ENCODE measurements around the gene TNFRSF6B. TPM values are rescaled to one million over a fixed set of nuclear protein-coding genes. Genes with fewer than 3 reads are reported as not detected.

The TNFRSF6B gene
- total RNA-seq, 1 donor from 2014 or later, result 2.8 TPM

GRCh38 chr20:63652192-63652980 lies 44.1 kb upstream of the TNFRSF6B start:
- FAIRE-seq, result no peak
- H3K4me1 Mint-ChIP-seq (ENCODE audit: low read depth, unreplicated experiment), result peaks cover 3% of the 10 kb centered on the region
- H3K36me3 Mint-ChIP-seq (ENCODE audit: low read depth, unreplicated experiment), result no peaks in the 10 kb centered on the region
- TF ChIP-seq CTCF (IDR thresholded peaks at IDR 0.05; ENCODE audit: insufficient read depth, low read depth, low read length) (no peak), EZH2 (IDR thresholded peaks at IDR 0.05; ENCODE audit: insufficient read depth, low read length) (peak; percentile 81)
- H3K9me3 ChIP-seq (ENCODE audit: insufficient read depth, low read depth, low read length), result no peaks in the 10 kb centered on the region
- peak overlapping the region; percentile 56 for H3K4me3 ChIP-seq (ENCODE audit: insufficient read depth, low read depth, low read length)
- peaks cover 23% of the 10 kb centered on the region for H4K20me1 ChIP-seq (ENCODE audit: insufficient read depth, low read length)
- peak overlapping the region; percentile 73 for H2AFZ ChIP-seq (ENCODE audit: low read depth, low read length)
- H3K36me3 ChIP-seq (ENCODE audit: insufficient read depth, low read length), result no peaks in the 10 kb centered on the region
- H3K9me3 Mint-ChIP-seq (ENCODE audit: unreplicated experiment), result no peaks in the 10 kb centered on the region
- H3K4me1 ChIP-seq (ENCODE audit: insufficient read depth, low read length), result peaks cover 13% of the 10 kb centered on the region
- H3K27me3 ChIP-seq (ENCODE audit: insufficient read depth, low read length), result no peaks in the 10 kb centered on the region
- H3K4me3 Mint-ChIP-seq (ENCODE audit: unreplicated experiment), result peak overlapping the region; percentile 77
- H3K9ac ChIP-seq (ENCODE audit: low read length), result peak overlapping the region; percentile 57
- no peak overlapping the region for H3K27ac ChIP-seq (ENCODE audit: low read depth, low read length)
- peaks cover 6% of the 10 kb centered on the region for H3K79me2 ChIP-seq (ENCODE audit: insufficient read depth, low read length)
- peaks cover 7% of the 10 kb centered on the region for H3K27me3 Mint-ChIP-seq (ENCODE audit: low read depth, unreplicated experiment)
- peak overlapping the region; percentile 91 for H3K4me2 ChIP-seq (ENCODE audit: low read length)
- no peak overlapping the region for H3K27ac Mint-ChIP-seq (ENCODE audit: unreplicated experiment)
- no peak for DNase-seq (ENCODE audit: low read depth)

GRCh38 chr20:63653041-63653973 lies 43.1 kb upstream of the TNFRSF6B start, which contains the start of gene STMN3:
STMN3 (minus strand) TSS chr20:63653424; CDS start chr20:63653345, 79 bp downstream.
- H3K27me3 ChIP-seq (ENCODE audit: insufficient read depth, low read length), result no peaks in the 10 kb centered on the region
- no peaks in the 10 kb centered on the region for H3K9me3 ChIP-seq (ENCODE audit: insufficient read depth, low read depth, low read length)
- peak within 1 kb of the TSS; percentile 77 for H3K4me3 Mint-ChIP-seq (ENCODE audit: unreplicated experiment)
- peak within 1 kb of the TSS; percentile 73 for H2AFZ ChIP-seq (ENCODE audit: low read depth, low read length)
- no peak within 1 kb of the TSS for H3K27ac Mint-ChIP-seq (ENCODE audit: unreplicated experiment)
- peak within 1 kb of the TSS; percentile 56 for H3K4me3 ChIP-seq (ENCODE audit: insufficient read depth, low read depth, low read length)
- no peak within 1 kb of the TSS for H3K27ac ChIP-seq (ENCODE audit: low read depth, low read length)
- H4K20me1 ChIP-seq (ENCODE audit: insufficient read depth, low read length), result peaks cover 20% of the 10 kb centered on the region
- peaks cover 19% of the 10 kb centered on the region for H3K4me1 ChIP-seq (ENCODE audit: insufficient read depth, low read length)
- H3K79me2 ChIP-seq (ENCODE audit: insufficient read depth, low read length), result peaks cover 6% of the 10 kb centered on the region
- TF ChIP-seq EZH2 (IDR thresholded peaks at IDR 0.05; ENCODE audit: insufficient read depth, low read length), result no peak
- TF ChIP-seq CTCF (IDR thresholded peaks at IDR 0.05; ENCODE audit: insufficient read depth, low read depth, low read length), result no peak
- peaks cover 6% of the 10 kb centered on the region for H3K27me3 Mint-ChIP-seq (ENCODE audit: low read depth, unreplicated experiment)
- H3K9me3 Mint-ChIP-seq (ENCODE audit: unreplicated experiment), result peaks cover 3% of the 10 kb centered on the region
- no peak for FAIRE-seq
- H3K4me2 ChIP-seq (ENCODE audit: low read length), result peak within 1 kb of the TSS; percentile 91
- H3K36me3 Mint-ChIP-seq (ENCODE audit: low read depth, unreplicated experiment), result no peaks in the 10 kb centered on the region
- peak; percentile 92 for DNase-seq (ENCODE audit: low read depth)
- H3K36me3 ChIP-seq (ENCODE audit: insufficient read depth, low read length), result no peaks in the 10 kb centered on the region
- H3K4me1 Mint-ChIP-seq (ENCODE audit: low read depth, unreplicated experiment), result peaks cover 5% of the 10 kb centered on the region
- H3K9ac ChIP-seq (ENCODE audit: low read length), result peak within 1 kb of the TSS; percentile 57

Measured in astrocyte (in vitro differentiated cells and primary cell).